DOHH2 (cell line): ENCODE results near the gene PNPLA8.

Experiments used
- H3F3A ChIP-seq: fragments of 200-600 bp; sonication (generic), shearing (Covaris generic); 2 replicates; pipeline ENCODE4 v1.6.0; 2016; ENCODE audit warnings: antibody characterized with exemption, mild to moderate bottlenecking; ENCODE audit not compliant: control insufficient read depth, insufficient read depth
- H3K27ac ChIP-seq: fragments of 200-600 bp; sonication (generic); 2 replicates; pipeline ENCODE4 v1.5.1; 2014; ENCODE audit warnings: low read depth, mild to moderate bottlenecking, low read length, moderate library complexity
- H3K27me3 ChIP-seq: fragments of 200-600 bp; sonication (generic); 2 replicates; pipeline ENCODE4 v1.6.1; 2014; ENCODE audit warnings: mild to moderate bottlenecking, low read length, mixed read lengths; ENCODE audit not compliant: control insufficient read depth
- H3K36me3 ChIP-seq: fragments of 200-600 bp; sonication (generic); 2 replicates; pipeline ENCODE4 v1.6.1; 2014; ENCODE audit warnings: mild to moderate bottlenecking, low read length, moderate library complexity, mixed read lengths; ENCODE audit not compliant: control insufficient read depth
- H3K4me1 ChIP-seq: fragments of 200-600 bp; sonication (generic); 2 replicates; pipeline ENCODE4 v1.6.1; 2014; ENCODE audit warnings: mild to moderate bottlenecking, low read length, mixed read lengths; ENCODE audit not compliant: control insufficient read depth
- H3K4me2 ChIP-seq: fragments of 200-600 bp; sonication (generic); 2 replicates; pipeline ENCODE4 v1.6.0; 2014; ENCODE audit warnings: mild to moderate bottlenecking, low read length, moderate library complexity
- H3K4me3 ChIP-seq: fragments of 200-600 bp; sonication (generic); 2 replicates; pipeline ENCODE4 v1.5.1; 2014; ENCODE audit warnings: mild to moderate bottlenecking, low read length, mixed read lengths
- H3K79me2 ChIP-seq: fragments of 200-600 bp; sonication (generic); 2 replicates; pipeline ENCODE4 v1.6.1; 2014; ENCODE audit warnings: mild to moderate bottlenecking, low read length, mixed read lengths; ENCODE audit not compliant: control insufficient read depth
- H3K9me2 ChIP-seq: fragments of 200-600 bp; sonication (generic); replicated peaks from 2 replicates; pipeline ENCODE4 v1.6.1; 2014; ENCODE audit warnings: mild to moderate bottlenecking, low read length, mixed read lengths; ENCODE audit not compliant: control insufficient read depth
- H3K9me3 ChIP-seq: fragments of 200-600 bp; sonication (generic); 2 replicates; pipeline ENCODE4 v1.6.1; 2014; ENCODE audit warnings: antibody characterized with exemption, low read length, mixed read lengths; ENCODE audit not compliant: control insufficient read depth, insufficient read depth
- H4K20me1 ChIP-seq: fragments of 200-600 bp; sonication (generic); 2 replicates; pipeline ENCODE4 v1.6.0; 2014; ENCODE audit warnings: low read depth, mild to moderate bottlenecking, antibody characterized with exemption, low read length, moderate library complexity; ENCODE audit not compliant: control insufficient read depth, insufficient read depth
- EZH2phosphoT487 ChIP-seq: fragments of 200-600 bp; sonication (generic); IDR thresholded peaks from 2 replicates; pipeline ENCODE4 v1.6.1; 2017; ENCODE audit warnings: borderline replicate concordance, mild to moderate bottlenecking, antibody characterized with exemption, low read length, moderate library complexity, mixed read lengths
- TF ChIP-seq, protein P1 (sequence below): fragments of 200-600 bp; sonication (generic); IDR thresholded peaks from one replicate; pipeline ENCODE4 v1.5.1; 2014; ENCODE audit warnings: antibody characterized with exemption, mild to moderate bottlenecking, low read depth, low read length; ENCODE audit not compliant: poor library complexity, severe bottlenecking

The PNPLA8 gene

DNA sequence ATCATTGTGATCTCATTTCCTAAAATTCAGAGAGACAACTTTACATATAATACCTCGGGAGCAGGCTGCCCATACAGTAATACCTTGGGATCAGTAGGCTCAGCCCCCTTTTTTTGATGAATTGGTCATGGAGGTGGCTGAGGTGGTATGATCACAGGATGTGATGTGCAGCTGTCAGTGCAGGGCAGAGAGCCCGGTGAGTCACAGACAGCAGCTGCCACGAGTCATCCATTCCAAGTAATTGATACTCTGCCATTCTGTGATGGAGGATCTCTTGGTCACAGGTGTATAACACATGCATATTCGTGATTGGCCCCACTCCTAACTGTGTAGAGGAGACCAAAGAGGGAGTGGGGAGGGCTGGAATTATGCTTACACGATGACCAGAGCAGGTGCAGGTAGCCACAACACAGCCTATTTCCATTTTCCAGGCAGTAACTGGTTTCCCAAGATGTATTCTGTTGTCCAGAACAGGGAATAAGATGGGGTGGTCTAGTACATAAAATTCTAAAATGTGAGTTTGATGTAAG lies 83.8 kb downstream of the PNPLA8 start:
- Histone ChIP-seq H3K4me2 (no peak overlapping the region), H3K27ac (no peak overlapping the region), H4K20me1 (no peaks in the 10 kb centered on the region), H3K9me3 (no peaks in the 10 kb centered on the region), H3K4me3 (no peak overlapping the region), H3K79me2 (no peaks in the 10 kb centered on the region), H3K4me1 (no peaks in the 10 kb centered on the region), H3F3A (no peaks in the 10 kb centered on the region), H3K36me3 (no peaks in the 10 kb centered on the region), H3K27me3 (peaks cover 12% of the 10 kb centered on the region; the same call in 1 of the 2 replicates), H3K9me2 (no peaks in the 10 kb centered on the region)
- TF ChIP-seq EZH2phosphoT487, result no peak
- TF ChIP-seq, protein P1, sequence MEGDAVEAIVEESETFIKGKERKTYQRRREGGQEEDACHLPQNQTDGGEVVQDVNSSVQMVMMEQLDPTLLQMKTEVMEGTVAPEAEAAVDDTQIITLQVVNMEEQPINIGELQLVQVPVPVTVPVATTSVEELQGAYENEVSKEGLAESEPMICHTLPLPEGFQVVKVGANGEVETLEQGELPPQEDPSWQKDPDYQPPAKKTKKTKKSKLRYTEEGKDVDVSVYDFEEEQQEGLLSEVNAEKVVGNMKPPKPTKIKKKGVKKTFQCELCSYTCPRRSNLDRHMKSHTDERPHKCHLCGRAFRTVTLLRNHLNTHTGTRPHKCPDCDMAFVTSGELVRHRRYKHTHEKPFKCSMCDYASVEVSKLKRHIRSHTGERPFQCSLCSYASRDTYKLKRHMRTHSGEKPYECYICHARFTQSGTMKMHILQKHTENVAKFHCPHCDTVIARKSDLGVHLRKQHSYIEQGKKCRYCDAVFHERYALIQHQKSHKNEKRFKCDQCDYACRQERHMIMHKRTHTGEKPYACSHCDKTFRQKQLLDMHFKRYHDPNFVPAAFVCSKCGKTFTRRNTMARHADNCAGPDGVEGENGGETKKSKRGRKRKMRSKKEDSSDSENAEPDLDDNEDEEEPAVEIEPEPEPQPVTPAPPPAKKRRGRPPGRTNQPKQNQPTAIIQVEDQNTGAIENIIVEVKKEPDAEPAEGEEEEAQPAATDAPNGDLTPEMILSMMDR, result no peak

DNA sequence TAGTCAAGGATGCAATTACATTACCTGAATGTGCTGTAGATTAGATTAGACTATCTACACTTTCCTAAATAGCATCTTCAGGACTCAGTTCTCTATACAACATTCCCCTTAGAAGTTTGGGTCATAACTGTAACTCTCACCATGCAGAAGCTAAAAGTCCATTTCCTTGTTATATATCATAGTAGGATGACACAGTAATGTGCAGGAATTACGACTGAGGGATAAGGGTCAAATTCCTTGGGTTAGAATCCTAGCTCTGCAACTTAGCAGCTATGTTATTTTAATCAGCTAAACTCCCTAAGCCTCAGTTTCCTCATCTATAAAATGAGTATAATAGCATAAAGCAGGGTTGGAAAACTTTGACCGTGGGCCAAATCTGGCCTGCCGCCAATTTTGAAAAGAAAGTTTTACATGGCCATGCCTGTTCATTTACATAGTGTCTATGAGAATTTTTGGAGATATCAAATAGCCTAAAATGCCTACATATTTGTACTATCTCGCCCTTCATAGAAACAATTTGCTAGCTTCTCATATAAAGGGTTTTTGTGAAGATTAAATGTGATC lies 84.5 kb downstream of the PNPLA8 start:
- no peak for TF ChIP-seq EZH2phosphoT487
- TF ChIP-seq, protein P1, result no peak
- no peaks in the 10 kb centered on the region for H3K9me2 ChIP-seq
- no peaks in the 10 kb centered on the region for H3K4me1 ChIP-seq
- no peak overlapping the region for H3K4me2 ChIP-seq
- H3K79me2 ChIP-seq, result no peaks in the 10 kb centered on the region
- H3K36me3 ChIP-seq, result no peaks in the 10 kb centered on the region
- H4K20me1 ChIP-seq, result no peaks in the 10 kb centered on the region
- no peak overlapping the region for H3K27ac ChIP-seq
- H3K9me3 ChIP-seq, result no peaks in the 10 kb centered on the region
- H3F3A ChIP-seq, result no peaks in the 10 kb centered on the region
- H3K27me3 ChIP-seq, result peaks cover 12% of the 10 kb centered on the region; the same call in 1 of the 2 replicates
- H3K4me3 ChIP-seq, result no peak overlapping the region

DNA sequence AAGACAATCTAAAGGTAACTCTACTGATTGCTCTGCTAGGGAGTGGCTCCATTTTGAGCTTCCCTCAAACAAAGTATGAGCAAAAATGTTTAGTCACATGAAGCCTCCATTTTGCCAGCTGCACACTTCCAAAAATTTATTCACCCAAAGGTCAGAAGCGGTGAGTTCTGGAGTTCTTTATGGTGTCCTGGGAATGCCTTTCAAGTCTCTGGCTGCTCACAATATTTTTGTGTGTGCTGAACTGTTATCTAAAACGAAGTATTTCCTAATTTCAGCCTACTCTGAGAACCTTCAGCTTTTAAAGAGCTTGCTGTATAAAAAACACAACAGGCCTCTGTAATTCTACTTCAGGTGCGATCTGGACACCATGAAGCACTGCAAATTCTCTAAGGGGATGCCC lies 85.3 kb downstream of the PNPLA8 start:
- H3K9me2 ChIP-seq, result no peaks in the 10 kb centered on the region
- H3K79me2 ChIP-seq, result no peaks in the 10 kb centered on the region
- no peaks in the 10 kb centered on the region for H3F3A ChIP-seq
- no peaks in the 10 kb centered on the region for H4K20me1 ChIP-seq
- H3K4me3 ChIP-seq, result no peak overlapping the region
- no peak for TF ChIP-seq EZH2phosphoT487
- TF ChIP-seq, protein P1, result no peak
- H3K27me3 ChIP-seq, result peaks cover 6% of the 10 kb centered on the region; the same call in 1 of the 2 replicates
- no peaks in the 10 kb centered on the region for H3K9me3 ChIP-seq
- H3K4me1 ChIP-seq, result no peaks in the 10 kb centered on the region
- no peaks in the 10 kb centered on the region for H3K36me3 ChIP-seq
- H3K4me2 ChIP-seq, result no peak overlapping the region
- no peak overlapping the region for H3K27ac ChIP-seq
